Hematopoietic multipotent progenitor cell treated with erythropoietin and hydrocortisone succinate and interleukin-3 and kit ligand, for 17 days (in vitro differentiated cells): ENCODE results near the gene NKX3-2.

Experiments
- DNase-seq: peaks from one replicate; pipeline ENCODE4 v3.0.0-alpha.2; 2015; ENCODE audit warnings: low spot score

Gene NKX3-2

GRCh38 chr4:13531625-13531998 is 12.7 kb downstream of the NKX3-2 start:
- no peak for DNase-seq

GRCh38 chr4:13530823-13531624 is 13.3 kb downstream of the NKX3-2 start:
- no peak for DNase-seq

GRCh38 chr4:13529128-13529919 is 15.0 kb downstream of the NKX3-2 start:
- no peak for DNase-seq

- DNase-seq, result no peak
These were observed 15.5 kb downstream of the NKX3-2 start for GRCh38 chr4:13528821-13529127.

GRCh38 chr4:13527981-13528820 is 16.1 kb downstream of the NKX3-2 start:
- no peak for DNase-seq

GRCh38 chr4:13527192-13527980 is 16.9 kb downstream of the NKX3-2 start:
- no peak for DNase-seq

- DNase-seq, result no peak
These were observed 17.6 kb downstream of the NKX3-2 start for GRCh38 chr4:13526658-13527057.

GRCh38 chr4:13525606-13526281 is 18.6 kb downstream of the NKX3-2 start:
- DNase-seq, result no peak

GRCh38 chr4:13524504-13525243 is 19.6 kb downstream of the NKX3-2 start:
- DNase-seq, result no peak

GRCh38 chr4:13523591-13524503 is 20.5 kb downstream of the NKX3-2 start:
- DNase-seq, result no peak

GRCh38 chr4:13523105-13523477 is 21.2 kb downstream of the NKX3-2 start:
- no peak for DNase-seq

GRCh38 chr4:13522282-13523104 is 21.8 kb downstream of the NKX3-2 start:
- DNase-seq, result no peak

- no peak for DNase-seq
These were observed 23.3 kb downstream of the NKX3-2 start for GRCh38 chr4:13521047-13521446.

- no peak for DNase-seq
These were observed 27.9 kb downstream of the NKX3-2 start for GRCh38 chr4:13516315-13516860.

GRCh38 chr4:13515268-13515667 is 29.0 kb downstream of the NKX3-2 start:
- DNase-seq, result no peak

GRCh38 chr4:13514722-13515121 is 29.6 kb downstream of the NKX3-2 start:
- DNase-seq, result no peak

- DNase-seq, result no peak
These were observed 33.2 kb downstream of the NKX3-2 start for GRCh38 chr4:13511101-13511500.

GRCh38 chr4:13509442-13509841 is 34.9 kb downstream of the NKX3-2 start:
- DNase-seq, result no peak
